SU-DHL-6 (cell line): ENCODE data around the gene NBPF3.

Source experiments
- H2AFZ ChIP-seq: fragments of 200-600 bp; sonication (generic); 2 replicates; pipeline ENCODE4 v1.6.1; 2014; ENCODE audit warnings: low read depth, mild to moderate bottlenecking, moderate library complexity, mixed read lengths, antibody characterized with exemption, low read length; ENCODE audit not compliant: severe bottlenecking
- H3F3A ChIP-seq: fragments of 200-600 bp; shearing (Covaris generic); 2 replicates; pipeline ENCODE4 v1.6.0; 2016; ENCODE audit warnings: antibody characterized with exemption, mild to moderate bottlenecking; ENCODE audit not compliant: insufficient read depth
- H3K27ac ChIP-seq: fragments of 200-600 bp; sonication (generic); 2 replicates; pipeline ENCODE4 v1.5.1; 2016; ENCODE audit warnings: low read depth, mild to moderate bottlenecking, low read length, moderate library complexity, mixed read lengths
- H3K27me3 ChIP-seq: fragments of 200-600 bp; sonication (generic), shearing (Covaris generic); 2 replicates; pipeline ENCODE4 v1.6.0; 2014; ENCODE audit warnings: mild to moderate bottlenecking, low read length
- H3K36me3 ChIP-seq: fragments of 200-600 bp; sonication (generic); 2 replicates; pipeline ENCODE4 v1.6.1; 2014; ENCODE audit warnings: mild to moderate bottlenecking, low read length, mixed read lengths
- H3K4me2 ChIP-seq: fragments of 300-600, 200-600 bp; shearing (Covaris generic), sonication (generic); 2 replicates; pipeline ENCODE4 v1.6.0; 2014; ENCODE audit warnings: low read length, low read depth, mild to moderate bottlenecking; ENCODE audit not compliant: poor library complexity, severe bottlenecking
- H3K4me3 ChIP-seq: fragments of 200-600 bp; sonication (generic); 2 replicates; pipeline ENCODE4 v1.5.1; 2014; ENCODE audit warnings: antibody characterized with exemption, low read length, mild to moderate bottlenecking, mixed read lengths; ENCODE audit not compliant: insufficient read depth, poor library complexity, severe bottlenecking
- H3K79me2 ChIP-seq: fragments of 200-600 bp; sonication (generic); 2 replicates; pipeline ENCODE4 v1.6.1; 2014; ENCODE audit warnings: mild to moderate bottlenecking, low read length, moderate library complexity; ENCODE audit not compliant: insufficient read depth
- H3K9ac ChIP-seq: fragments of 200-600 bp; sonication (generic); 2 replicates; pipeline ENCODE4 v1.7.0; 2014; ENCODE audit warnings: mild to moderate bottlenecking, low read length
- H3K9me2 ChIP-seq: fragments of 200-600 bp; sonication (generic); replicated peaks from 2 replicates; pipeline ENCODE4 v1.6.1; 2014; ENCODE audit warnings: low read length; ENCODE audit not compliant: insufficient read depth
- H3K9me3 ChIP-seq: fragments of 200-600 bp; sonication (generic); 2 replicates; pipeline ENCODE4 v1.6.1; 2014; ENCODE audit warnings: low read length, mixed read lengths; ENCODE audit not compliant: insufficient read depth
- H4K20me1 ChIP-seq: fragments of 200-600 bp; sonication (generic); 2 replicates; pipeline ENCODE4 v1.6.1; 2014; ENCODE audit warnings: low read depth, mild to moderate bottlenecking, antibody characterized with exemption, low read length, moderate library complexity, mixed read lengths
- EZH2phosphoT487 ChIP-seq: fragments of 200-600 bp; sonication (generic), shearing (Covaris generic); conservative IDR thresholded peaks from 2 replicates; pipeline ENCODE4 v1.6.1; 2018; ENCODE audit warnings: mild to moderate bottlenecking, antibody characterized with exemption, low read length, moderate library complexity, mixed read lengths
- TF ChIP-seq, protein P1 (sequence below): fragments of 200-600 bp; sonication (generic); IDR thresholded peaks from one replicate; pipeline ENCODE4 v1.5.1; 2017; ENCODE audit warnings: antibody characterized with exemption, mild to moderate bottlenecking, low read length, moderate library complexity; ENCODE audit not compliant: insufficient read depth, poor library complexity, severe bottlenecking

NBPF3 gene

GRCh38 chr1:21525340-21525717 is 85.4 kb downstream of the NBPF3 start:
- no peaks in the 10 kb centered on the region for H4K20me1 ChIP-seq
- no peaks in the 10 kb centered on the region for H3K27me3 ChIP-seq
- peak overlapping the region; percentile 26 for H3K4me2 ChIP-seq
- TF ChIP-seq, protein P1, sequence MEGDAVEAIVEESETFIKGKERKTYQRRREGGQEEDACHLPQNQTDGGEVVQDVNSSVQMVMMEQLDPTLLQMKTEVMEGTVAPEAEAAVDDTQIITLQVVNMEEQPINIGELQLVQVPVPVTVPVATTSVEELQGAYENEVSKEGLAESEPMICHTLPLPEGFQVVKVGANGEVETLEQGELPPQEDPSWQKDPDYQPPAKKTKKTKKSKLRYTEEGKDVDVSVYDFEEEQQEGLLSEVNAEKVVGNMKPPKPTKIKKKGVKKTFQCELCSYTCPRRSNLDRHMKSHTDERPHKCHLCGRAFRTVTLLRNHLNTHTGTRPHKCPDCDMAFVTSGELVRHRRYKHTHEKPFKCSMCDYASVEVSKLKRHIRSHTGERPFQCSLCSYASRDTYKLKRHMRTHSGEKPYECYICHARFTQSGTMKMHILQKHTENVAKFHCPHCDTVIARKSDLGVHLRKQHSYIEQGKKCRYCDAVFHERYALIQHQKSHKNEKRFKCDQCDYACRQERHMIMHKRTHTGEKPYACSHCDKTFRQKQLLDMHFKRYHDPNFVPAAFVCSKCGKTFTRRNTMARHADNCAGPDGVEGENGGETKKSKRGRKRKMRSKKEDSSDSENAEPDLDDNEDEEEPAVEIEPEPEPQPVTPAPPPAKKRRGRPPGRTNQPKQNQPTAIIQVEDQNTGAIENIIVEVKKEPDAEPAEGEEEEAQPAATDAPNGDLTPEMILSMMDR: no peak
- TF ChIP-seq EZH2phosphoT487: no peak
- H3F3A ChIP-seq: peaks cover 13% of the 10 kb centered on the region; the same call in 1 of the 2 replicates
- H2AFZ ChIP-seq: no peak overlapping the region
- no peaks in the 10 kb centered on the region for H3K36me3 ChIP-seq
- peak overlapping the region; percentile 18; the same call in 1 of the 2 replicates for H3K27ac ChIP-seq
- no peaks in the 10 kb centered on the region for H3K9me3 ChIP-seq
- no peak overlapping the region for H3K4me3 ChIP-seq
- no peaks in the 10 kb centered on the region for H3K79me2 ChIP-seq
- H3K9me2 ChIP-seq: no peaks in the 10 kb centered on the region
- peak overlapping the region; percentile 3; the same call in 1 of the 2 replicates for H3K9ac ChIP-seq

DNA sequence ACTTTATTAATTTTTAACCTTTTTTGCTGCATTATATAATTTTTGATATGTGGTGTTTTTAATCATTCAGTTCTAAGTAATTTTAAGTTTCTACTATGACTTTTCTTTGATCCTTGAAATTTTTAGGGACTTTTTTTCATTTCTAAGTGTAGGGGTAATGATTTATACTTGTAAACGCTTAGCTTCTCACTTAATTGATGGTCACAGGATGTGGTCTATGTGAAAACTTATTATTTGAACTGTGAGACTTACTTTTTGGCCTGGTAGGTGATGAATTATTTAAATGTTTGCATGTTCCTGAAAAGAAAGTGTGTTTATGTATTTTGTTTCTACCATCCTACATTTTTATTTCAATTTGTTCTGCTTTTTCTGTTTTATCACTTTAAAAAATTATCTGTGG is 86.5 kb downstream of the NBPF3 start:
- Histone ChIP-seq H3K27me3 (no peaks in the 10 kb centered on the region), H2AFZ (no peak overlapping the region), H3K36me3 (no peaks in the 10 kb centered on the region), H3K4me2 (no peak overlapping the region), H3K79me2 (no peaks in the 10 kb centered on the region), H3K4me3 (no peak overlapping the region), H4K20me1 (no peaks in the 10 kb centered on the region), H3F3A (peaks cover 13% of the 10 kb centered on the region; the same call in 1 of the 2 replicates), H3K27ac (no peak overlapping the region), H3K9ac (no peak overlapping the region), H3K9me3 (no peaks in the 10 kb centered on the region), H3K9me2 (no peaks in the 10 kb centered on the region)
- TF ChIP-seq, protein P1: no peak
- TF ChIP-seq EZH2phosphoT487: no peak

- TF ChIP-seq, protein P1: no peak
- TF ChIP-seq EZH2phosphoT487: no peak
- Histone ChIP-seq H3K36me3 (no peaks in the 10 kb centered on the region), H3K9me2 (no peaks in the 10 kb centered on the region), H3K27ac (no peak overlapping the region), H4K20me1 (no peaks in the 10 kb centered on the region), H3K79me2 (no peaks in the 10 kb centered on the region), H3F3A (0 out of 2 replicates have a peak, but pooled peaks cover 7% of the 10 kb centered on the region), H3K9me3 (no peaks in the 10 kb centered on the region), H2AFZ (no peak overlapping the region), H3K4me3 (no peak overlapping the region), H3K27me3 (no peaks in the 10 kb centered on the region), H3K4me2 (no peak overlapping the region), H3K9ac (no peak overlapping the region)
Measured at GRCh38 chr1:21530368-21531016, 90.6 kb downstream of the NBPF3 start.
